Activated naive CD4-positive, alpha-beta T cell treated with anti-CD3 and anti-CD28 coated beads, Interleukin-2, amount 10 ng/mL, durations not matched to agents 7 days and 5 days (primary cell): ENCODE data around the gene FBXO11.

Experiments
- CTCF ChIA-PET: fragments of 350-600 bp; sonication (Branson Sonifier 250); formaldehyde crosslinking; loops from one replicate; lab custom pipeline; 2021; ENCODE audit warnings: antibody characterized with exemption; lab: Charles Lee
- DNase-seq: peaks from one replicate; pipeline ENCODE4 v3.0.0-alpha.2; 2020
- H3K27ac Mint-ChIP-seq: one replicate; pipeline ENCODE4 v1.8.0; 2021; ENCODE audit warnings: mild to moderate bottlenecking, moderate library complexity, mixed read lengths
- H3K27me3 Mint-ChIP-seq: one replicate; pipeline ENCODE4 v1.8.0; 2021; ENCODE audit warnings: mild to moderate bottlenecking, mixed read lengths
- H3K36me3 Mint-ChIP-seq: one replicate; pipeline ENCODE4 v1.8.0; 2021; ENCODE audit warnings: mixed read lengths
- H3K4me1 Mint-ChIP-seq: one replicate; pipeline ENCODE4 v1.8.0; 2021; ENCODE audit warnings: mixed read lengths
- H3K4me3 Mint-ChIP-seq: one replicate; pipeline ENCODE4 v1.8.0; 2021; ENCODE audit warnings: mild to moderate bottlenecking, moderate library complexity, mixed read lengths
- H3K9me3 Mint-ChIP-seq: one replicate; pipeline ENCODE4 v1.8.0; 2021; ENCODE audit warnings: mixed read lengths

The FBXO11 gene

GRCh38 chr2:47891369-47892337 is 14.6 kb downstream of the FBXO11 start:
- CTCF ChIA-PET = no interaction called here
- Mint-ChIP-seq H3K27me3 (no peaks in the 10 kb centered on the region), H3K36me3 (peaks cover 40% of the 10 kb centered on the region), H3K9me3 (no peaks in the 10 kb centered on the region), H3K27ac (no peak overlapping the region), H3K4me1 (peaks cover 43% of the 10 kb centered on the region), H3K4me3 (no peak overlapping the region)
- no peak for DNase-seq

- CTCF ChIA-PET = no interaction called here
- Mint-ChIP-seq H3K36me3 (peaks cover 33% of the 10 kb centered on the region), H3K27ac (no peak overlapping the region), H3K4me3 (no peak overlapping the region), H3K27me3 (no peaks in the 10 kb centered on the region), H3K9me3 (no peaks in the 10 kb centered on the region), H3K4me1 (peaks cover 35% of the 10 kb centered on the region)
- no peak for DNase-seq
Observed at GRCh38 chr2:47890711-47891368, 15.5 kb downstream of the FBXO11 start.

DNA sequence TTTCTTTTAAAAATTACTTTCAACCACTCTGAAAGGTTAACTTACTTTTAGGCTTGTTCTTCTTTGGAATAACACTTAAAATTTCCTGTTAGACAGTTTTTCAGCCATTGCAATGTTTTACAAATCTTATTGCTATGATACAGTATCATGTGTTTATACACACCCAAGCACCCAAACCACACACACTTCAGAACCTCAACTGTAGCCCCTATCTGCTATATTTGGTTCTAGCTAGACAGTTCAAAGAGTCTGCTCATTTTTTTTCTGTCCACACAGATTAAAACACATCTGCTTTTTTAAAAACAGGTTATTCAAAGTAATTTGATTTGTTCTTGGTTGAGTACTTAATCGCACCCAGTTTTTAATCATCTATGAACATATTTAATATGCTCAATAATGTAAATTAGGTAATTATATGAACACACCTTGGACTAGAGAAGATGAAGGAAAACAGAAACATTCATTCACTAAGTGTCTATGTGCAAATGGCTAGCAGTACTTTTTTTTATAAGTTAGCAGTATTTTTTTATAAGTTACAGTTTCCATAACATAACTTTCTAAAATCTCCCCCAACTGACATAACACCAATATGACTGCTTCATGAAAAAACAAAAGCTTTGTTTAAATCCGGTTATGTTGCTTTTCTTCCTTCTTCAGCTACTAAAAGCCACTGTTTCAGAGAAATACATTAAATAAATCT is 17.6 kb downstream of the FBXO11 start:
- H3K27me3 Mint-ChIP-seq = no peaks in the 10 kb centered on the region
- no peak overlapping the region for H3K4me3 Mint-ChIP-seq
- H3K4me1 Mint-ChIP-seq = peaks cover 27% of the 10 kb centered on the region
- H3K36me3 Mint-ChIP-seq = peaks cover 30% of the 10 kb centered on the region
- CTCF ChIA-PET = interaction anchor here (1.6 kb wide), 1 partner anchor 10 kb away, joined by 3 read pairs; no protein-coding TSS in a partner anchor
- H3K27ac Mint-ChIP-seq = peak overlapping the region; percentile 50
- DNase-seq = no peak
- peaks cover 3% of the 10 kb centered on the region for H3K9me3 Mint-ChIP-seq

DNA sequence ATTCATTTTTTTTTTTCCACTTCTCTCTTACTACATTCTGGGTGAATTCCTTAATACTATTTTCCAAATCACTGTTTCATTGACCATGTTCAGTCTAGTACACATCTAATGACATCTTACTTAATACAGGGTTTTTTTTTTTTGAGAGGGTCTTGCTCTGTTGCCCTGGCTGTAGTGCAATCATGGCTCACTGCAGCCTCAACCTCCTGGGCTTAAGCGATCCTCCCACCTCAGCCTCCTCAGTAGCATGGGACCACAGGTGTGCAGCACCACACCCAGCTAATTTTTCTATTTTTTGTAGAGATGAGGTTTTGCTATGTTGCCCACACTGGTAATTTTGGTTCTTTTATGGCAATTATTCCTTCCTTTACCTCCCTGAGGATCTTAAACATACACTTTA is 29.4 kb downstream of the FBXO11 start:
- Mint-ChIP-seq H3K27ac (no peak overlapping the region), H3K36me3 (peaks cover 17% of the 10 kb centered on the region), H3K9me3 (peaks cover under 1% of the 10 kb centered on the region), H3K4me3 (no peak overlapping the region), H3K4me1 (peaks cover 6% of the 10 kb centered on the region), H3K27me3 (no peaks in the 10 kb centered on the region)
- DNase-seq = no peak
- CTCF ChIA-PET = no interaction called here

- CTCF ChIA-PET = no interaction called here
- H3K27me3 Mint-ChIP-seq = no peaks in the 10 kb centered on the region
Observed at GRCh38 chr2:47872941-47873340, 33.4 kb downstream of the FBXO11 start.

DNA sequence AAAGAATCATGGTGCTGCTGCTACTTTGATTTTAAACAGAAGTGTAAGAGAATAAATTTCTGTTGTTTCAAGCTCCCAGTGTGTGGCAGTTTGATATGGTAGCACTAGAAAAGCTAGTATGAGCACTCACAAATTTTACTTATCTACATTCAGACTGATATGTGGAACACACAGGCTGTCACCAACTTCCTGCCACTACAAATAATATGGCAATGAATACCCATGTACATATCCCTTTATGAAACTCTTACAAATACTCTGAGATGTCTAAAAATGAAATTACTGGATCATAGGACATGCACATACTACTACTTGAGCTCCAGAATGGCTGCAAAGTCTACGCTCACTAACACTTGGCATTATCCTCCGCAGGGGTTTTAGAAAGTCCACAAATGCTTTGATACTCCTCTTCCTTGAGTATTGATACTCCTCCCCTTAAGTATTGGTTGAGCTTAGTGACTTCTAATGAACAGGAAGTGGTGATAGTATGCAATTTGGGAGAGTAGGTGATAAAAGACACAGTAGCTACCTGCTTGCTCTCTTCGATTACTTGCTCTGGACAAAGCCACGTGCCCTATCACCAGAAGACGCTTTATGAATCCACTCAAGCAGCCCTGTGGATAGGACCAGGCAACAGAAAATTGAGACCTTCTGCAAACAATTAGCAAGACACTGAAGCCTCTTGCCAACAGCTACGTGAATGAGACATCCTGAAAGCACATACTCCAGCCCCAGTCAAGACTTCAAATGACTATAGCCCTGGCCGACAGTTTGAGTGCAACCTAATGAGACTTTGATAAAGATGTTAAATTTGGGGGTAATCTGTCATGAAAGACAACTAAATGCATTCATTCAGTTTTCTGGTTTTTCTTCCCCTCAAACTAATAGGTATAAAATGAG is 35.4 kb downstream of the FBXO11 start:
- CTCF ChIA-PET = interaction anchor here (1.4 to 2.6 kb wide), 2 partner anchors 12 to 14 kb away, joined by 4 to 5 read pairs; no protein-coding TSS in a partner anchor
- H3K27ac Mint-ChIP-seq = no peak overlapping the region
- H3K27me3 Mint-ChIP-seq = no peaks in the 10 kb centered on the region
- DNase-seq = no peak
- no peaks in the 10 kb centered on the region for H3K9me3 Mint-ChIP-seq
- peaks cover 27% of the 10 kb centered on the region for H3K4me1 Mint-ChIP-seq
- peaks cover 24% of the 10 kb centered on the region for H3K36me3 Mint-ChIP-seq
- no peak overlapping the region for H3K4me3 Mint-ChIP-seq

More at GRCh38 chr2:47872941-47873340, 33.4 kb downstream of the FBXO11 start:
- Mint-ChIP-seq H3K4me1 (peaks cover 19% of the 10 kb centered on the region), H3K27ac (no peak overlapping the region), H3K9me3 (no peaks in the 10 kb centered on the region), H3K4me3 (no peak overlapping the region), H3K36me3 (peaks cover 25% of the 10 kb centered on the region)
- DNase-seq = no peak

GRCh38 chr2:47869859-47870595 is 36.3 kb downstream of the FBXO11 start:
- Mint-ChIP-seq H3K36me3 (peaks cover 24% of the 10 kb centered on the region), H3K4me1 (peaks cover 31% of the 10 kb centered on the region), H3K27me3 (no peaks in the 10 kb centered on the region), H3K27ac (no peak overlapping the region), H3K9me3 (no peaks in the 10 kb centered on the region), H3K4me3 (no peak overlapping the region)
- DNase-seq = no peak
- CTCF ChIA-PET = interaction anchor here (2.6 kb wide), 1 partner anchor 12 kb away, joined by 5 read pairs; no protein-coding TSS in a partner anchor

DNA sequence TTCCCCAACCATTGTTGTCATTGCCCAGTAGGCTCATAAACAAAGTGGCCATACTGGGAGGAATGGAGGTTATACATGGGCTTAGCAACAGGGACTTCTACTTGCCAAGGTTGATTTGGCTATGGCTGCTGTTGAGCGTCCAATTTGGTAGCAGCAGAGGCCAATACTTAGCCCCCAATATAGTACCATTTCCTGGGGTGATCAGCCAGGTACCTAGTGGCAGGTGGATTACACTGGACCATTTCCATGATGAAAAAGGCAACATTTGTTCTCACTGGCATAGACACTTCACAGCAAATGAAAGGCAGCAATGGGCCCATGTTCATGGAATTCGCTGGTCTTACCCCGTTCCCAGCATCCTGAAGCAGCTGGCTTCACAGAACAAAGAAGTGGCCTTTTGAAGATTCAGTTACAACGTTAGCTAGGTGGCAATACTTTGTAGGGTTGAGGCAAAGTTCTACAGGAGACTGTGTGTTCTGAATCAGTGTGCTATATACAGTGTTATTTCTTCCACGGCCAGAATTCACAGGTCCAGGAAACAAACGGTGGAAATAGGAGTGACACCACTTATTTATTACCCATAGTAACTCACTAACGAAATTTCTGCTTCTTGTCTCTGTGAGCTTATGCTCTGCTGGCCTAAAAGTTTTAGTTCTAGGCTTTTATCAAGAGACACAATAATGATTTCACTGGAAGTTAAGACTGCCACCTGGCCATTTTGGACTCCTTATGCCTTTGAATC is 37.5 kb downstream of the FBXO11 start:
- DNase-seq = no peak
- H3K36me3 Mint-ChIP-seq = peaks cover 24% of the 10 kb centered on the region
- CTCF ChIA-PET = interaction anchor here (0.6 to 2.6 kb wide), 3 partner anchors 9 to 142 kb away, joined by 3 to 5 read pairs (median 3); no protein-coding TSS in a partner anchor
- no peak overlapping the region for H3K27ac Mint-ChIP-seq
- no peak overlapping the region for H3K4me3 Mint-ChIP-seq
- H3K4me1 Mint-ChIP-seq = peaks cover 36% of the 10 kb centered on the region
- H3K9me3 Mint-ChIP-seq = no peaks in the 10 kb centered on the region
- H3K27me3 Mint-ChIP-seq = no peaks in the 10 kb centered on the region

- H3K27ac Mint-ChIP-seq = no peak overlapping the region
- CTCF ChIA-PET = interaction anchor here (0.6 to 1.1 kb wide), 3 partner anchors 10 to 240 kb away, joined by 3 to 5 read pairs (median 3); no protein-coding TSS in a partner anchor
- peaks cover 22% of the 10 kb centered on the region for H3K36me3 Mint-ChIP-seq
- DNase-seq = no peak
- no peak overlapping the region for H3K4me3 Mint-ChIP-seq
- H3K4me1 Mint-ChIP-seq = peaks cover 34% of the 10 kb centered on the region
- no peaks in the 10 kb centered on the region for H3K27me3 Mint-ChIP-seq
- H3K9me3 Mint-ChIP-seq = no peaks in the 10 kb centered on the region
Observed at GRCh38 chr2:47867205-47867604, 39.1 kb downstream of the FBXO11 start.

GRCh38 chr2:47864566-47864965 is 41.7 kb downstream of the FBXO11 start:
- H3K4me3 Mint-ChIP-seq = no peak overlapping the region
- CTCF ChIA-PET = no interaction called here
- H3K27me3 Mint-ChIP-seq = no peaks in the 10 kb centered on the region
- peaks cover 21% of the 10 kb centered on the region for H3K4me1 Mint-ChIP-seq
- DNase-seq = no peak
- peaks cover 16% of the 10 kb centered on the region for H3K36me3 Mint-ChIP-seq
- no peaks in the 10 kb centered on the region for H3K9me3 Mint-ChIP-seq
- H3K27ac Mint-ChIP-seq = no peak overlapping the region

GRCh38 chr2:47862949-47863348 is 43.3 kb downstream of the FBXO11 start:
- CTCF ChIA-PET = interaction anchor here (0.9 kb wide), 1 partner anchor 242 kb away, joined by 3 read pairs; no protein-coding TSS in a partner anchor
- Mint-ChIP-seq H3K27ac (no peak overlapping the region), H3K4me1 (peaks cover 21% of the 10 kb centered on the region)

More at GRCh38 chr2:47862949-47863348, 43.3 kb downstream of the FBXO11 start:
- no peak for DNase-seq
- Mint-ChIP-seq H3K36me3 (peaks cover 8% of the 10 kb centered on the region), H3K9me3 (no peaks in the 10 kb centered on the region), H3K27me3 (no peaks in the 10 kb centered on the region), H3K4me3 (no peak overlapping the region)
